G401 (cell line): ENCODE results near the gene MACROD1. TPM values are rescaled to one million over a fixed set of nuclear protein-coding genes. Genes with fewer than 3 reads are reported as not detected.

Experiments
- DNase-seq: peaks from one replicate; pipeline ENCODE4 v3.0.0-alpha.2; 2015; ENCODE audit warnings: low spot score
- in situ Hi-C: cut with HindIII; loops from 2 replicates; pipeline ENCODE4 v1.10.0; 2016; ENCODE audit warnings: low sequenced_read_pairs, mixed read lengths
- total RNA-seq: library from RNA; depleted of rRNA; stranded (reverse); fragments of >200 nt; shearing (Covaris generic); gene quantifications from 2 replicates; pipeline ENCODE4 v1.2.3, GENCODE V29; 2014

Gene MACROD1
- total RNA-seq, 1 experiment from 2014 or later: 85.0 TPM

GRCh38 chr11:64069401-64070313 lies 96.3 kb downstream of the MACROD1 start:
- in situ Hi-C loops: no loop called here
- no peak for DNase-seq

- DNase-seq: no peak
- in situ Hi-C loops: no loop called here
These were observed 97.1 kb downstream of the MACROD1 start for GRCh38 chr11:64068705-64069400.

- DNase-seq: no peak
- in situ Hi-C loops: no loop called here
These were observed 98.5 kb downstream of the MACROD1 start for GRCh38 chr11:64067230-64067993.

- in situ Hi-C loops: no loop called here
- no peak for DNase-seq
These were observed 100.2 kb downstream of the MACROD1 start for GRCh38 chr11:64065712-64066111.

- in situ Hi-C loops: no loop called here
These were observed 100.8 kb downstream of the MACROD1 start for GRCh38 chr11:64065141-64065465.

GRCh38 chr11:64064374-64065140 lies 101.4 kb downstream of the MACROD1 start:
- in situ Hi-C loops: no loop called here

More at GRCh38 chr11:64065141-64065465, 100.8 kb downstream of the MACROD1 start:
- DNase-seq: no peak

GRCh38 chr11:64063777-64064176 lies 102.1 kb downstream of the MACROD1 start:
- in situ Hi-C loops: no loop called here
- DNase-seq: peak; percentile 40

More at GRCh38 chr11:64064374-64065140, 101.4 kb downstream of the MACROD1 start:
- DNase-seq: peak; percentile 92

- peak; percentile 76 for DNase-seq
- in situ Hi-C loops: no loop called here
These were observed 103.5 kb downstream of the MACROD1 start for GRCh38 chr11:64062185-64063039.

- in situ Hi-C loops: no loop called here
- DNase-seq: peak; percentile 71
These were observed 105.0 kb downstream of the MACROD1 start for GRCh38 chr11:64060861-64061444.

- DNase-seq: no peak
- in situ Hi-C loops: no loop called here
These were observed 105.6 kb downstream of the MACROD1 start for GRCh38 chr11:64060263-64060860.

- in situ Hi-C loops: no loop called here
- no peak for DNase-seq
These were observed 106.4 kb downstream of the MACROD1 start for GRCh38 chr11:64059339-64060140.

- peak; percentile 71 for DNase-seq
- in situ Hi-C loops: no loop called here
These were observed 107.4 kb downstream of the MACROD1 start for GRCh38 chr11:64058494-64058893.

- DNase-seq: no peak
- in situ Hi-C loops: no loop called here
These were observed 108.0 kb downstream of the MACROD1 start for GRCh38 chr11:64057890-64058289.

GRCh38 chr11:64056861-64057260 lies 109.1 kb downstream of the MACROD1 start:
- DNase-seq: no peak
- in situ Hi-C loops: no loop called here

- peak; percentile 87 for DNase-seq
- in situ Hi-C loops: no loop called here
These were observed 109.6 kb downstream of the MACROD1 start for GRCh38 chr11:64056213-64056785.

GRCh38 chr11:64055077-64055476 lies 110.8 kb downstream of the MACROD1 start:
- peak; percentile 51 for DNase-seq
- in situ Hi-C loops: no loop called here
